NB4 (cell line): ENCODE data around the gene MATR3.

Experiments
- DNase-seq: peaks from one replicate; pipeline ENCODE4 v3.0.0; 2010; ENCODE audit warnings: low read depth
- H3K4me3 ChIP-seq: one replicate; pipeline ENCODE4 v1.5.1; 2011; ENCODE audit warnings: mild to moderate bottlenecking, low read depth, low read length, moderate library complexity
- CTCF ChIP-seq: IDR thresholded peaks from one replicate; pipeline ENCODE4 v1.5.1; 2012; ENCODE audit warnings: low read depth, low read length
- MAX ChIP-seq: IDR thresholded peaks from 2 replicates; pipeline ENCODE4 v1.6.1; 2011; ENCODE audit warnings: low read depth, low read length
- MYC ChIP-seq: IDR thresholded peaks from 2 replicates; pipeline ENCODE4 v1.6.1; 2011; ENCODE audit warnings: low read depth, low read length
- POLR2A ChIP-seq: IDR thresholded peaks from 2 replicates; pipeline ENCODE4 v1.6.1; 2011; ENCODE audit warnings: mild to moderate bottlenecking; ENCODE audit not compliant: insufficient read length; ENCODE audit errors: extremely low read depth

The MATR3 gene

GRCh38 chr5:139298242-139298641 lies 4.7 kb downstream of the MATR3 start:
- no peak for TF ChIP-seq MYC
- no peak for DNase-seq
- H3K4me3 ChIP-seq = peak overlapping the region; percentile 28

GRCh38 chr5:139299486-139299885 lies 5.9 kb downstream of the MATR3 start:
- TF ChIP-seq CTCF (no peak), MAX (no peak), MYC (no peak), POLR2A (no peak)
- no peak for DNase-seq
- no peak overlapping the region for H3K4me3 ChIP-seq

DNA sequence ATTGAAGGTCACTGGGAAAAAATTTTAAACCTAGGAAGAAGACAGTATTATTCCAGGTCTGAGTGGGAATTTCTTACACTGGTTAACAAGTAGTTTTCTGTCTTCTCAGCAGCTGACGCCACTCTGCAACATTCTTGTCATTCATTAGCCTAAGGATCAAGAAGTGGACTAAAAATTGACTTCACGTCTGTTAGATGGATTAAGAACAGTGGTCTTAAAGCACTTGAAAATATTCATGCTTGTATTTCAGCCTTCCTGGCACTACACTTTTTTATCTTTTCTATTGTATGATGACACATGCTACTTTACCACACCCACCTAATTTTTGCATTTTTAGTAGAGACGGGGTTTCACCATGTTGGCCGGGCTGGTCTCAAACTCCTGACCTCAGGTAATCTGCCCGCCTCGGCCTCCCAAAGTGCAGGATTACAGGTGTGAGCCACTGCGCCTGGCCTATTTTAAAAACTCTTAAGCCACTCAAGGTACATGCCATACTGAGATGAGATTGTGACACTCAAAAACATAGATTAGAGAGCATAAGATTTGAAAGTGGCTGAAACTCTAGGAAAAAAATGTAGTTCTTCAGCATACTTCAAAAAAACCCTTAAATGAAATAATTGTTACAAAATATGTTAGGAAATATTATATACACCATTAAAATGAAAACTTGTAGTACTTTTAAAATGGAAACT lies 8.4 kb downstream of the MATR3 start:
- no peak overlapping the region for H3K4me3 ChIP-seq
- no peak for TF ChIP-seq MAX
- no peak for TF ChIP-seq MYC
- TF ChIP-seq POLR2A = no peak
- no peak for TF ChIP-seq CTCF
- no peak for DNase-seq

GRCh38 chr5:139304391-139305324 lies 11.1 kb downstream of the MATR3 start:
- no peak overlapping the region for H3K4me3 ChIP-seq
- no peak for TF ChIP-seq MAX
- no peak for TF ChIP-seq POLR2A
- TF ChIP-seq MYC = no peak
- DNase-seq = no peak

DNA sequence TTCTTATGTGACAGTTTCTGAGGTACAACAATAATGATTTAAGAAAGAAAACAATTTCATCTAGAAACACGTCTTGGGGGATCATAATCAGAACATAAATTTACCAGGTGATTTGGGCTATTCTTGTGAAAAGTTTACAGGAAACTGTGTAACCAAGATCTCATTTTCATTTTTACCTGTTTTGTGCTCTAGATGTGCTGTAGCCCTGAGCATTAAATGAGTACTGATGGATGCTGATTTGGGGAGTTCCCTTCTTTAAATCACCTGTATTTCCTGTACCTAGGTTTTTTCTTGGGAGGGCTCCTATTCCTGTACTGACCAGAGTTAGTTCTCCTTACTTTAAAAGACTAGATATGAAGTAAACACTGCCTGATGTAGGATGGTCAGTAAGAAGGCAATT lies 12.7 kb downstream of the MATR3 start:
- DNase-seq = no peak
- TF ChIP-seq MYC (no peak), CTCF (no peak), MAX (no peak), POLR2A (no peak)
- no peak overlapping the region for H3K4me3 ChIP-seq

DNA sequence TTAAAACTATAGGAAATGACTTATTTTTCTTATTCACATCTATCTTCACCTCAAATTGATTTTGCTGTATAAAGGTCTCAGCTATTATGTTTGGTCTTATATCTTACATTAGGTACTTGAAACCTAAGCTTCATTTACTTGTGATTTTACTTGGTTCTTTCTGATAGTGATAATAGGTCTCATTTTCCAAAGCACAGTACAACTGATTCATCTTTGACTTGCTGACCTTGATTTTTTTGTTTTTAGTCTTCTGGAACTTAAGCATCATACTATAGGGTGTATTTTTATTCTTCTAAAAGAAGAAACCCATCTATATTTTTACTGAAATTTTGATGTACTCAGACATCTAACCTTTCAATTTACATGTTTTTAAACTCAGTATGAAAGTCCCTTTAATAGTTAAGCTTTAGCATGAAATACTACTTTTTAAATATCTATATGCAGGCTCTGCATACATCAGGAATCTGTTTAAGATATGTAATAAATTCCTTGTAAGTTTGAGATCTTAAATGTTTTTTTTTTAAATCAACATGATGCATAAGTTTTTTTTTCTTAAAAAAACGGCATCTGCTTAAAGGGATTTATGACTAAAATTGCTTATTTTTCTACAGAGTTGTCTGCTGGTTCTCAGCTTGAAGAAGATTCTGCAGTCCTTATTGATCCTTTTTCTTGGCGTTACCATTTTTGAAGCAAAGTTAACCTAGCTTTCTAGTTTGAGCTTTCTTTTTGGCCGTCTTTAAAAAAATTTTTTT lies 13.3 kb downstream of the MATR3 start:
- DNase-seq = no peak
- H3K4me3 ChIP-seq = no peak overlapping the region
- TF ChIP-seq MYC (no peak), CTCF (no peak), MAX (no peak), POLR2A (no peak)
